DMS53 (cell line): ENCODE results near the gene FYN.
A peak's percentile ranks its signal among the peaks of the same experiment; 100 is the strongest.

Experiments
- DNase-seq: peaks from one replicate; lab custom pipeline; 2025; lab: John Stamatoyannopoulos, UW

FYN gene

DNA sequence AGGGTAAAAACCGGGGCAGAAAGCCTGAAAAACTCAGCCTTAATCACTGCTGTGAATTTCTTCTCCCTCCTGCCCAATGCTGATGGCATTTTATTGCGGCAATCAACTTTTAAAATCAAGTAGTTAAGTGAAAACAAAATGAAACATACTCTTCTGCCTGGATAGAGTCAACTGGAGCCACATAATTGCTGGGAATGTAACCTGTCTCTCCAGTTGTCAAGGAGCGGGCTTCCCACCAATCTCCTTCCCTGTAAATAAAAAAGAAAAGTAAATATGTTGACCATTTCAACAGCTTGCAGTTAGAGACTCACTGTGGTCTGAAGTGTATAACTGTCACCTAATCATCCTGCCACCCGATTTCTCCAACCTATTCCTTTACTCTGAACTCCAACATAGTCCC, 165.5 kb downstream of the FYN start:
- no peak for DNase-seq

DNA sequence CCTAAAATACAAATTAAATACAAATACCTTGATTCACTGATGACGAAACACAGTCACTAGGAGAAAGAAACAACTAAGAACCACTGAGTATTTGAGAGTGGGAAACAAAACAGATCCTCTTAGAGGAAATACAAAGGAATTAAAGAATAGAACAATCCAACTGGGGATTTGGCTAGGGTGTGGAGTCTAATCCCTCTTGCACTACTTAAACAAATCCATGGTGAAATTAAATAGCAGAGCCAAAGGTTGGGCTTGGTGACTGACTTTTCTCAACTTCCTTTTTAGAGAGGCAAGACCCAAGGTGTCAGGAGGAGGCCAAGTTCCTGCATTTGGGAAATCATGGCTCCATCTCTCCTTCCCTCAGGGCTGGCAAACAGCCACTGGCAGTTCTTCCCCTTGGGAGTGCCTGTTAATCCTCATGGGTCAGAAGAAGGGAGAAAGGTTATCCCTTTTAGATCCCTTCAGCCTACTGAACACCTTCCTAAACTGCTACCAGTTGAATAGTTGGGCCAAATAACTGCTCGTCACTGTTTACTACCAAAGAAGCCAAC, 166.3 kb downstream of the FYN start:
- DNase-seq = no peak

DNA sequence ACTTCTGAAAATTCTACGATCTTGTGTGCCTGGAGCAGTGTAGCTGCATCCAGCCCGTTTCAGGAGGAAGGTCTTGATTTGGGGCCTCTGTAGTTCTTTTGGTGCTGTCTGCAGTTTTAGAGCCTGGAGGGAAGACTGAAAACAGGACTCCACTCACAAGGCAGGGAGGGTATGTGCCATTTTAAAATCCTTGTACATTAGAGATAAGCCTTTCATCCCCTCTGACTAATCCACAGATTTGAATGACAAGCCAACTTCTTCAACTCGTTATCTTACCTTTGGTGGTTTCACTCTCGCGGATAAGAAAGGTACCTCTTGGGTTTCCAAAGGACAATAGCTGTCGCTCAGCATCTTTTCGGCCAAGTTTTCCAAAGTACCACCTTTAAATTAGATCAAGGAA, 169.5 kb downstream of the FYN start:
- no peak for DNase-seq

DNA sequence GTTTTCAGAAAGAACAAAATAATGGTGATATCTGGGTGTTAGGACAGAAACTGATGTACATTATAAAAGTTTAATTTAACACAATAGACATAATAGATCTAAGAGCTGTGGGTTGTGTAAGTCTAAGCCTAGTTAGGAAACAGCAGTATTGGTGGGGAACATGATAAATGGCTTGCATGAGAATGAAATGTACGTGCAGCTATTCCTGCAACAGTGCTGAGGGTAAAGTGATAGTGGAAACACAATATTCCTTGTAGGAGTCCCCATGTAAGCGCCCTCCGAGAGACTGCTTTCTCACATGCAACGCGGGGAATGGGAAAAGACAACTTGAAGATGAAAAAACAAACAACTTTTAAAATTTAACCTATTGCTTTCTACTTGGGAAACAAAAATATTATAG, 171.0 kb downstream of the FYN start:
- no peak for DNase-seq

DNA sequence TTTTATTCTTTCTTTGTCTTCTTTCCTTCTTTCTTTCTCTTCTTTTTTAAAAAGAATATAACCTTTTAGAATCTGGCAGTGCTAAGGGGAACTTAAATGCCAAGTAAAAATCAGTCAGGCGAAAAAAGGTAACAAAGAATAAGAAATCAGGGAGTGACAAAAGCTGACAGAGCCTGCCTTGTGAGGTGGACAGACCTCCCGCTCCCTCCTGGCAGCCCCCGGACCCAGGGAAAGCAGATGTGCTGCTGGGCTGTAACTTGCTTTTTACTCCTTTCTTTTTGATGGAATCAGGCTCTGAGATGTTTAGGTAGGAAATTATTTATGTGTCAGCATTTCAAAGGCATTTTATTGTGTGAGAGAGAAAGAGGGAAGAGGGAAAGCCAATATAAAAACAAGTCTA, 172.1 kb downstream of the FYN start:
- DNase-seq = no peak

DNA sequence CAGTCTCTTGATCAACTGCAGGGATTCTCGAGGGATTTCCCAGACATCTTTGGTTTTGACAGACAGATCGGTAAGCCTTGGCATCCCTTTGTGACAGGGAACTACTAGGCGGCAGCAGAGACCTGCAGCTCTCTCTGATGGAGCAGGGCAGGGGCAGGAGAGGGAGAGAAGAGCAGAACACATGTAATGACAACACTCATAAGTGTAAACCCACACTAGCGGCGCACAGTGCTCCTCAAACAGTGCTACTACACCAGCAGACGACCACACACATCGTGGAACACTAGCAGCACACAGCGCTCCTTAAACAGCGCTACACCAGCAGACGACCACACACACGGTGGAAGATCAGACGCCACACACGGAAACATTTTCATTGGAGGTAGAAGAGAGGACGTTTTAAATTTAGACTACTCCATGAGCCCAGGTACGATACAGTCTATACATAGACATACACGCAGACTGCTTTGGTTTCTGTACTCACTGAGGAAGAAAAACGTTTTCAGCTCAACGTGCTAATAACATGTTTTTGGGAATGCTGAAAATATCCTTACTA, 173.0 kb downstream of the FYN start:
- DNase-seq = no peak

DNA sequence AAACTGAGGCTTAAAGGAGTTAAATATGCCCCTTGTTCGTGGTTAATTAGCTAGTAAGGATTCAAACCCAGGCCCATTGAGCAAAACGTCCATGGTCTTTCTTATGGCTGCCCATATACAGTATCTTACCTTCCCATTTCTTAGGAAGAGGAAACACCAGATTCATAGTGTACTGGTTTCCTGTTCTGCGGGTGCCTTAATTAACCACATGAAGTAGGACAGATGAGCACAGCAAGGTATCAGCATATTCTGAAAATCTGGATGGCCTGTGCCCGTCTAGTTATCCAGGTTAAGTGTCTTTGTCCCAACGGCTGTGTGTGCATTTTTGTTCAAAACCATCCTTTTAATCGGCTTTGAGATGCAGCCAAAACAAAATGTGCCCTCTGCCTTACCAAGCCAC, 174.1 kb downstream of the FYN start:
- DNase-seq = no peak

DNA sequence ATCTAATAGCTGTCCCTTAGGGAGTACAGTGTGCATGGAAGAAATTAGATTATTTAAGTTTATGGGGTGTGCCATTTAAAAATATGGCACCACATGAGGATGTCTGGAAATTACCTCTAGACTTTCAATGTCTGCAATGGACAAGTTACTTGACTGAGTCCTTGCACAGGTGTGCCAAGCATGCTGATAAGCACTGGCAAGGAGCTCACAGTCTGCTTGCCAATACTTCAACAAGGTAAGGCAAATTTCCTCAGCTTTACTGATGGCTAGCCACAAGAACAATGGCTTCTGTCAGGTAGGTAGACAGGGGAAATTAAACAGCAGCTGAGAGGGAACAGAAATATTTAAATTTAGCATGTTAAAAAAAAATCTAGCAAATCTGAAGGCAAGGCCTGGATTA, 176.4 kb downstream of the FYN start:
- no peak for DNase-seq

DNA sequence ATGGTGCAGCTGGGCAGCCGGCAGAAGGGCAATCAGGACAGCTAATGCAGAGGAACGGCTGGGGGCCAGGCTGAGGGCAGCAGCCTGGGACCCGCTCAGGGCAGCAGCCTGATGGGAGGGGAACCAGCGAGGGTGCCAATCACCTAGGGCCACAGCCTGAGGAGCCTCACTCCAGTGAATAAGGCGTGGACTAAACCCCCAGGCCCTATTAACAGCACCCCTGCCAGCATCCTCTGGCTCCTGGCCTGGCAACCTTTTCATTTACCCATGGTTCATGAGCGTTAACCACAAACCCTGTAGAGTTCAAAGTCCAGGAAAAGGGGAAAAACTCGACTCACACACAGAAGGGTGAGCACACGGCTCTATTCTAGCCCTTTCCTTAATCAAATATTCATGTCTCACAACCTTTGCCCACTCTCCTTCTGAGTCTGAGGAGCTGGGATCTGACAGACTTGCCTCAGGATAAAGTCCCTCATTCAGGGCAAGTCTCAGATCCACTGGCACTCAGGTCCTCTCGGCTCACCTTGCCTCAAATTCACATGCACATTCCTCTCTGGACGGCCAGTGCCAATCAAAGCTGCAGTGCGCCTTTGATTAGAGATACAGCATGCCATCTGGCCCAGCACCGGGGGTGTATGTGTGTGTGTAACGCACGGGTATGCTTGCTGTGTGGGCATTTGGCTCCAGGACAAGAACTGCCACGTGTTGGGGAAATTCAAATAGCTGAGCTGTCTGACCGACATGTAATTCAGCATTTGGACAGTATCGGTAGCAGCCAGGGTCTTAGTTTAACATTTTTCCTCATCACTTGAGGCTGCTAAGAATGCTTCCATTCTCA, 180.7 kb downstream of the FYN start:
- peak; percentile 24 for DNase-seq

DNA sequence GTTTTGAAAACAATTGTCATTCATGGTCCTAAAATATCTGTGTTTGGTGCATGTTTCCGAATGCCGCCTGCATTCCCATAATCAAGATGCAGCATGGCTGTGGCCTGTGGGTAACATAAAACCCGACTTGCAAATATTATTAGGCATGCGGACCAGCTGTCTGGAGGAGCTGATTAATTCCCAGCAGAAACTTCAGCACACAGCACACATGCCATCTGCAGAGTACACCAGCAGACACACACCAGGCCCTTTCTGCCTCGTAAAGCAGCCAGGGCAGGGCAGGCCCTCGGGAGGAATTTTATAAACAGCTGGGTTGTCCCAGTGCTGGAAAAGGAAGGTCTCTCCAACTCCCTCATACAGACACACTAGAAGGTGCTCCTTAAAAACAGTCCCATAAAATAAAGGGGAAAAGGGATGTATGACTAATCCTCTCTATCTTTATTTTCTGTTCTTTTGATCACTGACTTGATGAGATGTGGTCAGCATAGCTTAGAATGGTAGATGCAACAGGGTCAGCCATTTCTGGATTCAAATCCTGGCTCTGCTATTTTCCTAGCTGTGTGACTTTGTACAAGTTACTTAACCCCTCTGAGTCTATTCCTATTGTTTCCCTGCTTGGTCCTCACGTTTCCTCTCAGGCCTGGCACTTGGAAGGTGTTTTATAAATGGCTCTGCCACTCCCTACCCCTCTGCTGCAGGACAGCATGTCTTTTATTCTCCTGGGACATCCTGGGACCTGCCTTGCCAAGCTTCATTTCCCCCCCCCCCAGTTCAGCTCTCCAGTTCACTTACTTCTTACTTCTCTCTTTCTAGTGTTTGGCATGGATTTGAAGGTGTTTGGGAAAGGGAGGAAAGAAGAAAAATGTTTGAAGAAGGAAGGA, 181.7 kb downstream of the FYN start:
- DNase-seq = no peak

DNA sequence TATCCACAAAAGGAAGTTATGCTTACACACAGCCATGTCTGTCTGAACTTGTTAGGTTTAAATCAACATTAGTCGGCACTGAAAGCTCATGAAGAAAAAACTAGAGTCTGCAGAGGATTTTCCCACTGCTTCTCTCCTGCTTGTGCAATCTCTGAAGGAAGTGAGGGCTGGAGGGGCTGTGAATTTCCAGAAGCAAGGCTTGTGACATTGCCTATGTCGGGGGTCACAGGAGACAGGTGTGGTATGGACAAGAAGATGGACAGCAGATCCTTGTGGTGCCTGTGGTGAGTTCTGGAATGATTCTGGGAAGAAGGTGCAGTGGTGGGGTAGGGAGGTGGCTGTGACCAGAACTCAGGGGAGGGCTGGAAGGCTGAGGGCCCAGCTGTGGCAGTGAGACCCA, 183.3 kb downstream of the FYN start:
- no peak for DNase-seq

DNA sequence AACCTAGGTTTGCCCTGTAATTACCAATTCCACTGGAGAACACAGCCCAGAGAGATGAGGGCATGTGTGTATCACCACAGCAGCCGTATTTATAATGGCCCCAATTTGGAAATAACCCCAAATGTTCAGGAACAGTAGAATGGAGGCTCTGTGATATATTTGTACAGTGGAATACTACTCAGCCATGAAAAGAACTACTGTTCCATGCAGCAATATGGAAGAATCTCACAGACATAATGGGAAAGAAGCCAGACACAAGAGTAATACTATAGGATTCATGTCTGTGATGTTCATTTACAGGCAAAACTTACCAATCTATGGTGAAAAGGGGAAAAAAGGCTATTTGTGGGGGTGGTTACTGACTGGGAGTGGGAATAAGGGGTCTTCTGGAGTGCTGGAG, 183.8 kb downstream of the FYN start:
- no peak for DNase-seq

DNA sequence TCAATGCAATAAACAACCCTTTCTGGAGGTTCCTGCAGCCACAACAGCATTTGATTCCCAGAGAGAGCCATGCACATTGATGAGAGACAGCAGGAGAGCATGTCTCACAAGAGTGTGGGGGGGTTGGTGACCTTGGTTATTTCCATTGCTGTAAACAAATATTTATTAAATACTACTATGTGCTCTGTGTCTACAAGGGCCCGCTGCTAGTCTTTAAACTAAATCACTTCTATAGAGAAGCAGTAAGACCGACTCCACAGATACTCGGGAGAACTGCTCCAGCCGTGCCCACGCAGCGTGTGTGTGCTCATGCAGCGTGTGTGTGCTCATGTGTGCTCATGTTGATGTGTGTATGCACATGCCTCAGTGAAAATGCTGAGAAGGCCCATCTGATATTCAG, 184.9 kb downstream of the FYN start:
- DNase-seq = no peak

DNA sequence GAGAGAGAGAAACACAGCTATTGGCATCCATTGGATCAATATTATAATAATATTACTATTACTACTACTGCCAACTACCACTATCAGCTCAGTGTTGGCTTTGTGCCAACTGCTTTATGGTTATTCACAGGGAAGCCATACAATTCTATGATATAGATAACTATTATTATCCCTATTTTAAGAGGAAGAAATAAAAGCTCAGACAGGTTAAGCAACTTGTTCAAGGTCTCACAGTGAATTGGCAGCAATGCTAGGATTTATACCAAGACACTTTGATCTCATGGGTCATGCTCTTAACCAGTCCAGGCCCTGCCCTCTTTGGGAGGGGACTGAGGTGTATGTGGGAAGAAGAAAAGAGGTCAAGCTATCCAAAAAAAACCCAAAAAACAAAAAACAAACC, 185.6 kb downstream of the FYN start:
- no peak for DNase-seq

DNA sequence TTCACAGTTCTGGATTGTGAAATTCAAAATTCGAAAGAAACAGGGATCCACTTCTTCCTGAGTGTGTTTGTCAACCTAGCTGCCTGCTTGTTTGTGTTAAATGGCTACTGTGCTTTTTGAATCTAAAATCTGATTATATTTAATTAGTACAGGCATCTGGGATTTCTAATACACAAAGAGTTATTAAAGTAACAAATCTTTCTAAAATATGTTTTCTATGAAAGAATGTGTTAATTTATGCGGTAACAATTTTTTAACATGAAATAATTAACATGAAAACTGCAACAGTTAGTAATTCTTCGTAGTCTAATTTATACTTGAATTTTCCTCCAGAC, 186.4 kb downstream of the FYN start:
- DNase-seq = no peak

DNA sequence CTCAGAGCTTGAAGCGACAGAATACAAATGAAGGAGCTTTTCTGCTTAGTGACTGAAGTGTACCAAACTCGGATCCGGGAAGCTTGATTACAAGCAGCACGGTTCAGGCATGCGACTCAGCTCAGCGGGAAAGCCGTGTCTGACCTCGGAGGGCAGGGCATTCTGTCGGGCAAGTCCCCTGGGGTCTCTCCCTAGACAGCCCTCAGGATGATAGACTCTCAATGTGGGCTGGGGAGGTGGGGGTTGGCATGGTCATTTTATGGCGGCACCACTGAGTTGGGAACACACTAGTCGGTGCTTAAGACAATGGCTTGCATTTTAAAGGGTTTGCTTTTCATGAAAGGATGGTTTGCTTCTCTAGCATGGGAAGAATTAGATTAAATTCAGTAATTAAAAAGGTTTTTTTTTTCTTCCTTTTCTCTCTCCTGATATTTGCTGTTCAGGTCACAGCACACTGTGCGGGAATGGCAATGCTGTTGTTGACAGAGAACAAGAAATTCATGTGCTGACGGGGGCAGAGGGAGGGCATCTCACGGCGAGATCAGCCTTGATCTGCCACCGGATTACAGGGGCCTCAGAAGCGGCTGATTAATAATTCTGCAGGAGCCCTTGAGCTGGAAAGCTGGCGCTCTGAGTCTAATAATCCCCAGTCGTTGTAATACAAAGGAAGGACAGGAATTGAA, 186.9 kb downstream of the FYN start:
- DNase-seq = no peak

DNA sequence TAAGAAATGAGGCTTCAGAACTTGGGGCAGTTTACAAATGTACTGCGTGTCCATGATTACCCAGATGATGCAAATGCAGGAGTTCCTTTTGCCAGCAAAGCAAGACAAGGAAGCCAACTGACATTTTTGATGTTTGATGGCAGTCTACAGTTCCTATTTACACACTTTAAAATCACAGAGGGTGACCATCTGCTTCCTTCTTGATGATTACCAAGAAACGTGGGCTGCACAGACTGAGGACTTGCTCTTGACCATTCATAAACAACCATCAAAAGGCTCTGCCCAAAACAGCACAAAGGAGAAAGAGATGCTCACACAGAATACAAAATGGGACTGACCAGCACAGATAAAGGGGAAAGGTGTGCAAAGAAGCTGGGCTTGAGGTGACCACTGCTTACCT, 187.7 kb downstream of the FYN start:
- DNase-seq = no peak

DNA sequence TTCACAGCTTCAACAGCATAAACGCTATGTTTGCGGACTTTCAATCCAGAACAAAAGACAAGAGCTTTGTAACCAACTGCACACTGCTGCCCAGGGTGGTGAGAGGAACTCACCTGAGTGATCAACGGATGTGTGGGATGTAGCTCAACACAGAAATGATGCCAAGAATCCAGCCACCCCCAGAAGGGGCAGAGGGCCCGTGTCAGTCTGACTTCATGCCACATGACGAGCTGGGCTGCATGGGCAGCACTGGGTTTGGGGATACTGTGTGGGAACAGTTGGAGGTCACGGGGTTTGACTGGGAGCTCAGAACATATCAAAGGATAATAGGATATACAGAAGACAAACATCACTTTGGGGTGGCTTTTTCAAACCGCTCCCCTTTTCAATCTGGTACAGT, 188.2 kb downstream of the FYN start:
- no peak for DNase-seq

DNA sequence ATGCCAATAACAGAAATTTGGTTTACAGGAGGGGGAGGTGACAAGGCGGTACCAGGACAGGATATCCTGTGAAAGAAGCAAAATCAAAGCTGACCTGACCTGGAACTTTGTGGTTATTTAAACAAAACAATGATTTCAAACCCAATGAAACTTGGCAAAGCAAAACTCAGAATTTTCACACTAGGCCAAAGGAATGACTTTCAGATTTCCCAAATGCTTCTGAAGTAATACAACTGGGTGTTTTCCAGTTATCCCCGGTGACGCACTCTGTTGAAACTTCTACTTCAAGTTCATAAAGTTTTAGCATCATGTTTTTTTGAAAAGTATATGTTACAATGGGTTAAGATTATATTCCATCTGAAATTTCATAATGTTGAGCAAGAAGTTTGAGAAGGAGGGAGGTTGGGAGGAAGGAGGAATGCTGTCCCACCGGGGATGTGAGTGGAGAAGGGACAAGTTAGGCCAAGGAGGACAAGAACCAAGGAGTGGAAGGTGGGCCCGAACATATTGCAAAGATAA, 189.4 kb downstream of the FYN start:
- DNase-seq = no peak

DNA sequence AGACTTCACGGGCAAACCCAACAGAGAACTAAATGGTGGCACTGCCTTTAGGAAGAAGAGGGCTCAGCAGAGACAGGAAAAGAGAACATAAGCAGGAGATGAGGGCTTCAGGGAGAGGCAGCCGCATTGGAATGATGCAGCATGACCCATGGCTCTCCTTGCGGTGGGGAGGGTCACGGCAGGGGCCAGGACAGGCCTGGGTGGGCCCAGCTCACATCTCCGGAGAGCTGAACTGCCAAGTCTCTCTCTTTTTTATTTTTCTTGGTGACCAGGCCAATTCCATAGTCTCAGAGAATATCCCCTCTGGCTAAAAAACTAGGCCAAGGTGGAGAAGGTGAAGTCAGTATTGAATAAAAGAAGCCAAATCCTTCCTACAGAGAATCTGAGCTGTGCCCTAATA, 190.1 kb downstream of the FYN start:
- no peak for DNase-seq

DNA sequence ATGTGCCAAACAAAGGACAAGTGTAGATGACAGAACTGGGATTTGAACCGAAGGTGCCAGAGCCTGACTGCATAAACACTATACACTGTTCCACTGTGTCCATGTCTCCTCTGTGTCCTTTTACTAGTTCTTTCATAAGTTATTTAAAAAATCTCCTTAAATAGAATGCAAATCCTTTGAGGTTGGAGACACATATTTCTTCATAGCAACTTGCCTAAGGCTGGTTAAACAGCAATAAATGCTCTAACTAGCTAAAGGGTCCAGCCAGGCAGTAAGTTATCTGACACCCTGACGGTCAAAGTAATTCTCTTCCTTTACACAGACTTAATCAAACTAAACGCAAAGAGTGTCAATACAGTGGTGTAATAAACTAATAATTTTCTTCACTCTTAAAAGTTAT, 191.4 kb downstream of the FYN start:
- DNase-seq = no peak
